Right lobe of liver (tissue), 6 donors: Measurements from ENCODE around the gene SLC66A3. TPM values are rescaled to one million over a fixed set of nuclear protein-coding genes. Genes with fewer than 3 reads are reported as not detected.

Experiments used
- ATAC-seq, 4 donors: fragments of 200-7000 bp; cut with Tn5 transposase; one replicate each; pipeline ENCODE4 v1.9.1; 2020; ENCODE audit warnings: mild to moderate bottlenecking in 4 of 4, moderate library complexity in 4 of 4
- DNase-seq, 3 donors: peaks; one replicate each; pipeline ENCODE4 v3.0.0-alpha.2; 2020
- H3K27ac ChIP-seq, 3 donors: fragments of 200-600 bp; one replicate each; pipeline ENCODE4 v1.8.0; 2022
- H3K27me3 ChIP-seq, 2 donors: fragments of 200-600 bp; one replicate each; pipeline ENCODE4 v1.8.0; 2022
- H3K36me3 ChIP-seq, 4 donors: fragments of 200-600 bp; sonication (generic) in 1 of 4; one replicate each; pipeline versions ENCODE4 v1.5.1 to v1.8.0; 2017 to 2022; ENCODE audit warnings: control low read depth in 1 of 4
- H3K4me1 ChIP-seq, 4 donors: fragments of 200-600 bp; sonication (generic) in 1 of 4; one replicate each; pipeline versions ENCODE4 v1.5.1 to v1.8.0; 2017 to 2022; ENCODE audit warnings: control low read depth in 1 of 4
- H3K4me3 ChIP-seq, 3 donors: fragments of 200-600 bp; one replicate each; pipeline ENCODE4 v1.8.0; 2022
- H3K9me3 ChIP-seq, 4 donors: fragments of 200-600 bp; sonication (generic) in 1 of 4; one replicate each; pipeline versions ENCODE4 v1.5.1 to v1.8.0; 2017 to 2022; ENCODE audit warnings: control low read depth in 1 of 4
- POLR2A ChIP-seq: fragments of 450-650 bp; IDR thresholded peaks from one replicate; pipeline ENCODE4 v1.6.1; 2017; ENCODE audit warnings: antibody characterized with exemption, mild to moderate bottlenecking
- WGBS: methylation state at CpG from one replicate; pipeline ENCODE4 v1.1.6; 2018; ENCODE audit warnings: low coverage, low lambda C conversion rate; ENCODE audit not compliant: insufficient coverage; ENCODE audit errors: missing lambda C conversion rate; 5-methylcytosine and 5-hydroxymethylcytosine counted together
- intact Hi-C, 2 donors: fragments of 100-400 bp; cut with DNase I; formaldehyde crosslinking; loops; one replicate each; pipeline versions ENCODE4 v1.11.2 to v1.14.1; 2022
- total RNA-seq, 6 experiments: library from RNA; depleted of rRNA in 2 of 6; stranded (reverse); fragments of >200 nt in 2 of 6; fragmentation: NEBNext Ultra II Directional in 3 of 6; extraction: Animal tissue kit (Norgen Biotek cat#: 25700) in 3 of 6; gene quantifications; one replicate each; pipeline versions ENCODE4 v1.1.0 to v1.2.4, GENCODE V29; 2016 to 2023
- TF ChIP-seq, protein P1 (sequence below), 4 donors: fragments of 200-600 bp in 3 of 4; fragments of 450-650 bp in 1 of 4; IDR thresholded peaks; one replicate each; pipeline versions ENCODE4 v1.5.1 to v1.8.0; 2016 to 2022; ENCODE audit warnings: antibody characterized with exemption in 4 of 4, mild to moderate bottlenecking in 2 of 4
- donor health status: DM: no; HTN: yes; CAD: no.
- donor health status: DM: no; HTN: no; CAD: no.
- donor health status: DM: no; HTN: no; CAD: no.
- donor health status: DM: no; HTN: yes; CAD: no.
- donor health status: DM: no; HTN: yes; CAD: no.

SLC66A3 gene
- total RNA-seq, 6 experiments from 2014 or later: 4.9 to 16.1 (median 8.8) TPM

DNA sequence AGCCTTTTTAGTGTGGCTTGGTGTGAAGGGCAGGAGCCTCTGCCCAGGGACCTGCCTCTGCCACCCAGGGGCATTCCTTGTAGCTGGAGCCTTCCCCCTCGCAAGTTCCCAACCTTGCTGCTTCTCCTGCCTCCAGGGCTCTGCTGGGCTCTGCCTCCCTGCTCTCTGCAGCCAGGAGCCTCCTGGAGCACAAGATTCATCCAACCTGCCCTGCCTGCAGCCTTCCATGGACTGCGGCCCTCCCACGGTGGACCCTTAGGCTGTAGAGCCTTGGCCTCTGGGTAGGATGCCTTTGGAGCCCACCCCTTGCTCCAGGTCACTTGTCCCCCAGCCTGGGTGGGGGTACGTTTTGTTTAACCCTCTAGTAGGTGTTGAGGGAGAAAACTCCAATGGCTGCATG is 2.5 kb downstream of the SLC66A3 start:
- Histone ChIP-seq H3K4me3 (no peak overlapping the region), H3K4me1 (peaks cover 0 to 6% (median 0%) of the 10 kb centered on the region in 4 donors), H3K27me3 (no peaks in the 10 kb centered on the region), H3K36me3 (no peaks in the 10 kb centered on the region), H3K9me3 (no peaks in the 10 kb centered on the region), H3K27ac (no peak overlapping the region)
- TF ChIP-seq POLR2A: no peak
- TF ChIP-seq, protein P1, sequence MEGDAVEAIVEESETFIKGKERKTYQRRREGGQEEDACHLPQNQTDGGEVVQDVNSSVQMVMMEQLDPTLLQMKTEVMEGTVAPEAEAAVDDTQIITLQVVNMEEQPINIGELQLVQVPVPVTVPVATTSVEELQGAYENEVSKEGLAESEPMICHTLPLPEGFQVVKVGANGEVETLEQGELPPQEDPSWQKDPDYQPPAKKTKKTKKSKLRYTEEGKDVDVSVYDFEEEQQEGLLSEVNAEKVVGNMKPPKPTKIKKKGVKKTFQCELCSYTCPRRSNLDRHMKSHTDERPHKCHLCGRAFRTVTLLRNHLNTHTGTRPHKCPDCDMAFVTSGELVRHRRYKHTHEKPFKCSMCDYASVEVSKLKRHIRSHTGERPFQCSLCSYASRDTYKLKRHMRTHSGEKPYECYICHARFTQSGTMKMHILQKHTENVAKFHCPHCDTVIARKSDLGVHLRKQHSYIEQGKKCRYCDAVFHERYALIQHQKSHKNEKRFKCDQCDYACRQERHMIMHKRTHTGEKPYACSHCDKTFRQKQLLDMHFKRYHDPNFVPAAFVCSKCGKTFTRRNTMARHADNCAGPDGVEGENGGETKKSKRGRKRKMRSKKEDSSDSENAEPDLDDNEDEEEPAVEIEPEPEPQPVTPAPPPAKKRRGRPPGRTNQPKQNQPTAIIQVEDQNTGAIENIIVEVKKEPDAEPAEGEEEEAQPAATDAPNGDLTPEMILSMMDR (IDR thresholded peaks at IDR 0.05): no peak
- WGBS: no CpG with 5 or more reads among the region's 4 CpGs
- ATAC-seq: no peak
- peak in 1 of 3 donors; percentile 31 for DNase-seq
- intact Hi-C loops: no loop called here

DNA sequence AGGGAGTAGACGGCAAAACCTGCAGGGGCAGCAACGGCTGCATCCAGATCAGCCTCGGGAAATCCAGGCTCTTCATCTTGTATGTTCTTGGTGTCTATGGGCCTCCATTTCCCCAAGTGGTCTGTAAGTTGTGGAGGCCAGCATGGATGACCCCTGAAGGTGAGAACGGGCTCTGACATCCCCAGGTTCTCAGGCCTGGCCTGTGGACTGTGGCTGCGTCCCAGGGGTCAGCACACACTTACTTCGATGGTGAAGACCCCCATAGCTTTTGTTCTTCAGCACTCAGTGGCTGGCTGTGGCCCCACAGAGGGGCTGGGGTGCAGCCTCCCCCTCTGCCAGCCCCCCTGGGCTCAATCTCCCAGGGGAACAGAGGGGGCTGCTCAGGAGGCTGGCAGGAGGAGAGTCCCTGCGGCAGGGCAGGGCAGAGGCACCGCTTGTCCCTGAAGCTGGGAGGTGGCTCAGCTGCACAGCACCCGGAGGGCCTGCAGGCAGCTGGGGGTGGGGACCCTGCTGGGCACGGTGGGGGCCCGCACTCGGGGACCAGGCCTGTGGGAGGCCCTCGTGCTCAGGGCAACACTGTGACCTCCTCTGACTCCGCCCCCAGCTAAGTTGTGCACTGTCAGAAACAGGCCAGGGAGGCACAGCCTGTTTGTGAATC is 3.8 kb downstream of the SLC66A3 start:
- peak in 1 of 3 donors; percentile 35 for DNase-seq
- no peaks in the 10 kb centered on the region for H3K36me3 ChIP-seq
- H3K9me3 ChIP-seq: no peaks in the 10 kb centered on the region
- no peaks in the 10 kb centered on the region for H3K27me3 ChIP-seq
- H3K27ac ChIP-seq: no peak overlapping the region
- 100% methylated on average over 3 of the region's 14 CpGs for WGBS
- H3K4me3 ChIP-seq: no peak overlapping the region
- no peak for TF ChIP-seq POLR2A
- TF ChIP-seq, protein P1 (IDR thresholded peaks at IDR 0.05): no peak
- no peak for ATAC-seq
- peaks cover 0 to 6% (median 0%) of the 10 kb centered on the region in 4 donors for H3K4me1 ChIP-seq
- intact Hi-C loops: no loop called here

DNA sequence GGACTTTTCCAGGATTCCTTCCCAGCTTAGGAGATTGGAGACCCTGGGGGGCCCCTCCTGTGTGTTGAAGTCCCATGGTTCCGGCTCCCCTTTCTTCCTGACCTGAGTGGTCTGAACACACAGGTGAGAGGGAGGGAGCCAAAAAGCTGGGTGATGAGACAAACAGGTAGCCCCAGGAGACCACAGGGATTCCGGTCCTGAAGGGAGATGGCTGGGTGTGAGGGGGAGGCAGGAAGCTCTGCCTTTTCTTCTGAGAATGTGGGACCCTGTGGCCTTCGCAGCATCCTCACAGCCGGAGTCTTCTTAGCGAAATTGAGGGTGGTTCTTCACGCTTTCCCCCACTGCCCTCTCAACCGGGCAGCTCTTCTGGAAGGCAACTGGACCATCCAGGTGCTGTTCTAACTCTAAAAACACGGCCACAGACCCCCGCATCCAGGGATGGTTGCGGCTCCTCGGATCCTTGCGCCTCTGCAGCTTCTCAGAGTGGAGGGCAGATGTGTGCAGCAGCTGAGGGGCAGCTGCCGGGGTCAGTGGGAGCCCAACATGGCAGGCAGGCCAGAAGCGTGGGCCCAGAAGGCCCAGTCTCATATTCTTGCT is 4.4 kb downstream of the SLC66A3 start:
- ATAC-seq: no peak
- H3K4me1 ChIP-seq: peaks cover 0 to 6% (median 0%) of the 10 kb centered on the region in 4 donors
- DNase-seq: peak in 1 of 3 donors; percentile 33
- H3K27me3 ChIP-seq: no peaks in the 10 kb centered on the region
- H3K36me3 ChIP-seq: no peaks in the 10 kb centered on the region
- TF ChIP-seq, protein P1 (IDR thresholded peaks at IDR 0.05): no peak
- intact Hi-C loops: no loop called here
- no peaks in the 10 kb centered on the region for H3K9me3 ChIP-seq
- H3K27ac ChIP-seq: no peak overlapping the region
- WGBS: 100% methylated on average over 1 of the region's 14 CpGs
- H3K4me3 ChIP-seq: no peak overlapping the region

DNA sequence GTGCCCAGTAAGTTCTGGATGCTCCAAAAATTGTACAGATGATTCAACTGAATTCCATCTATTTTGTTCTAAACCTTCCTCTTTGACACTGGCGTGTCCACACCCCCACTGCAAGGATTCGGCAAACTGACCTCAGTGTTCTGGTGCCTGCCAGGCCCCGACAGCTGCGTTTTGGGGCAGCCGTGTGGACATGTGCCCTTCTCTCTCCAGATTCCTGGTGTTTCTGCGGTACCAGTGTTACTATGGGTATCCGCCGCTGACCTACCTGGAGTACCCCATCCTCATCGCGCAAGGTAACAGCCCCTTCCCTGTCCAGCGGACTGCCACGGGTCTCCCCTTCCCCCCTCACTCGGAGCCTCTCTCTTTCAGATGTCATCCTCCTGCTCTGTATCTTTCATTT is 5.0 kb downstream of the SLC66A3 start:
- ATAC-seq: no peak
- no peak overlapping the region for H3K27ac ChIP-seq
- intact Hi-C loops: no loop called here
- H3K36me3 ChIP-seq: no peaks in the 10 kb centered on the region
- WGBS: 81% methylated on average over 8 of the region's 13 CpGs
- H3K4me3 ChIP-seq: no peak overlapping the region
- H3K4me1 ChIP-seq: peaks cover 0 to 6% (median 0%) of the 10 kb centered on the region in 4 donors
- H3K27me3 ChIP-seq: no peaks in the 10 kb centered on the region
- no peaks in the 10 kb centered on the region for H3K9me3 ChIP-seq
- DNase-seq: no peak
- TF ChIP-seq, protein P1 (IDR thresholded peaks at IDR 0.05): no peak
- TF ChIP-seq POLR2A: no peak
